Globus pallidus (tissue), 1 donor: Measurements from ENCODE around the gene VANGL2.

ENCODE experiments used
- DNase-seq: peaks from one replicate; pipeline ENCODE4 v3.0.0-alpha.2; 2015; ENCODE audit warnings: low spot score

Gene VANGL2

GRCh38 chr1:160406131-160406968 is 6.0 kb downstream of the VANGL2 start:
- no peak for DNase-seq

GRCh38 chr1:160407839-160408801 is 7.8 kb downstream of the VANGL2 start:
- no peak for DNase-seq

GRCh38 chr1:160408864-160409263 is 8.5 kb downstream of the VANGL2 start:
- no peak for DNase-seq

GRCh38 chr1:160409486-160409885 is 9.1 kb downstream of the VANGL2 start:
- DNase-seq, result no peak

- peak; percentile 29 for DNase-seq
These were observed 10.1 kb downstream of the VANGL2 start for GRCh38 chr1:160410406-160411005.

GRCh38 chr1:160411271-160412027 is 11.1 kb downstream of the VANGL2 start:
- no peak for DNase-seq

GRCh38 chr1:160412028-160412362 is 11.6 kb downstream of the VANGL2 start:
- no peak for DNase-seq

- no peak for DNase-seq
These were observed 13.4 kb downstream of the VANGL2 start for GRCh38 chr1:160413716-160414115.

- DNase-seq, result no peak
These were observed 14.5 kb downstream of the VANGL2 start for GRCh38 chr1:160414881-160415280.

- DNase-seq, result no peak
These were observed 15.4 kb downstream of the VANGL2 start for GRCh38 chr1:160415696-160416290.

- DNase-seq, result no peak
These were observed 16.0 kb downstream of the VANGL2 start for GRCh38 chr1:160416369-160416768.

- no peak for DNase-seq
These were observed 18.1 kb downstream of the VANGL2 start for GRCh38 chr1:160418483-160418882.

GRCh38 chr1:160419150-160419837 is 18.9 kb downstream of the VANGL2 start:
- DNase-seq, result no peak

- no peak for DNase-seq
These were observed 19.4 kb downstream of the VANGL2 start for GRCh38 chr1:160419838-160420169.

- no peak for DNase-seq
These were observed 20.8 kb downstream of the VANGL2 start for GRCh38 chr1:160420881-160421842.

- no peak for DNase-seq
These were observed 21.5 kb downstream of the VANGL2 start for GRCh38 chr1:160421881-160422280.

- DNase-seq, result no peak
These were observed 23.6 kb downstream of the VANGL2 start for GRCh38 chr1:160423966-160424365.

- no peak for DNase-seq
These were observed 25.5 kb downstream of the VANGL2 start for GRCh38 chr1:160425847-160426246.

- no peak for DNase-seq
These were observed 27.3 kb downstream of the VANGL2 start for GRCh38 chr1:160427625-160428024.

- no peak for DNase-seq
These were observed 27.7 kb downstream of the VANGL2 start for GRCh38 chr1:160428053-160428452.
